NOMO-1 treated with DMSO at 0.1 percent for 48 hours (cell line): Measurements from ENCODE around the gene KCNAB2.

Experiments
- DNase-seq: peaks from one replicate; lab custom pipeline; 2025; ENCODE audit not compliant: unreplicated experiment; lab: John Stamatoyannopoulos, UW

Gene KCNAB2

DNA sequence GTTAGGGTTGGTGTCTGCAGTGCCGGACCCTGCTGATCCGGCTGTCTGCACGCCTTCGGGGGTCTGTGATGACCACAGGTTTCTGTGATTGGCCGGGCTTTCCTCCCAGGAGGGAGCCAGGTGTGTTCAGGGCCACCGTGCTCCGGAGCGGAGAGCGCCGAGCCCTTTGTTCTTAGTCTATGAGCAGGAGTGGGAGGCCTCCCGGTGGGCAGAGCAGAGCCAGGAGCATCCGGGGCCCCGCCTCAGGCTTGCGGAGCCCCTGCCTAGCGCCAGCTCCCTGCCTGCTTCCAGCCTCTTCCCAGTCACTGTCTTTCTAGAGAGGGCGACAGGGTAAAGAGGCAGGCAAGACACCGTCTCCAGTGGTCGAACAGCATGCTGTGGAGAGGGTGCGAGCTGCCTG is 31.8 kb downstream of the KCNAB2 start:
- no peak for DNase-seq

DNA sequence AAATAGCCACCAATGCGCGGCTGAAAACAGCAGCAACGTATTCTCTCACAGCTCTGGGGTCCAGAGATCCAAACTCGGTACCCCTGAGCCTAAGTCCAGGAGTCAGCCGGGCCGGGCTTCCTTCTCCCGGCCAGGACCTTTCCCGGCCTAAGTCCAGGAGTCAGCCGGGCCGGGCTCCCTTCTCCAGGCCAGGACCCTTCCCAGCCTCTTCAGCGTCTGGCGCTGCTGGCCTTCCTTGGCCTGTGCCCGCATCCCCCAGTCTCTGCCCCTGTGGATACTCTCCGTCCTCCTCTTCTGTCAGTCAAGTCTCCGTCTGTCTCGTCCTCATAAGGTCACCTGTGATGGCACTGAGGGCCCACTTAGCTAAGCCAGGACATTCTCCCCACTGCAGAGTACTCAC is 32.2 kb downstream of the KCNAB2 start:
- DNase-seq: no peak

DNA sequence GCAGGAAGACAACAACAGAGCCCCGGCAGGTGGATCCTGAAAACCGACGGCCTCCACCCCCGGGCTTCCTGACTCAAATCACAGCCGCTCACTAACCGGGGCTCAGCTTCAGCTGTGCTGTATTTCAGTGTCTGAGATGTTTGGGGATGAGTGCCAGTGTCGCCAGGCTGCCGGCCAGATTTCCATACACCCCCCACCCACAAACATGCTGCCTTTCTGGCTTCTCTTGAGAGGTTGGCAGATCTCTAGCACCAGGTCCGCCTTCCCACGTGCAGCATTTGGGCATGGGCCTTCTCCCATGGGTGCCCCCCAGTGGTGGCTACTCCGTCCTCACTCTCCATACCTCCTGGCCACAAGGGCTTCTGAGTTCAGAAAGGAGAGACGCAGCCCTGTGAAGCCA is 34.8 kb downstream of the KCNAB2 start:
- no peak for DNase-seq

DNA sequence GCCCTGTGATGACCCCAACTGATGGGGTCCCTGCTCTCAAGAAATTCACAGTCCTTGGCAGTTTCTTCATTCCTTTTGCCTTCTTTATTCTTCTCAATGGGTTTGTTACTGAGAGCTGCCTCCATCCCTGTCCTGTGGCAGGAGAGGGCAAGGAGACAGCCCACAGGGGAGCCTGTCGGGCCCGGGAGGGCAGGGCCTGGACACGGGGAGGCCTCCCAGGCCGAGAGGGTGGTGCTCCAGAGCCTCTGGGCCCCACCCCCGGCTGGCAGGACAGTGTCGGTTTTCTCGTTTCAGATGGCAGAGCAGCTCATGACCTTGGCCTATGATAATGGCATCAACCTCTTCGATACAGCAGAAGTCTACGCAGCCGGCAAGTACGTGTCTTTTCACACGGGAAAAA is 36.2 kb downstream of the KCNAB2 start:
- DNase-seq: no peak

DNA sequence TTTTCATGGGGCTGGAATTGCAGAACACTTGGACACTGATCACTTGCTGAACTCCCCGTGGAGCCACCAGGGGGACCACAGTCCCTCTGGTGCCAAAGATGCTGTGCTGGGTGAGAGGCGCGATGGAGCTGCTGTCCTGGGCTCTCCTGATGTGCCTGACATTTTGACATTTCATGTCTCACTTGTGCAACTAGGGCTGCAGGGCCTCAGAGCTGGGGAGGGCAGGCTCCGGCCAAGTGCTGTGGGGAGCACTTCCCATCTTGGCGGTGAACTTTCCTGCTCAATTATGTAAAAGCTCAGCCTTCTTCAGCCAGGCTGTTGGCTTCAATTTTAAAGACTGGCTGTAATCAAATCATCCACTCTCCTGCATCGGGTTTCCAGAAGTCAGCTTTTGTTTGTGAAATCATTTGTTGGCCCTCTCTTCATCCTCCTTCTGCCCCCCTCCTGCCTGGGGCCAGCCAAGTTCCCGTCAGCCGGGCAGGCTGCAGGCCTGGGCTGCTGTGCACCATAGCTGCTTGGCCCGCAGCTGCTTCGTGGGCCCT is 36.8 kb downstream of the KCNAB2 start:
- DNase-seq: no peak

DNA sequence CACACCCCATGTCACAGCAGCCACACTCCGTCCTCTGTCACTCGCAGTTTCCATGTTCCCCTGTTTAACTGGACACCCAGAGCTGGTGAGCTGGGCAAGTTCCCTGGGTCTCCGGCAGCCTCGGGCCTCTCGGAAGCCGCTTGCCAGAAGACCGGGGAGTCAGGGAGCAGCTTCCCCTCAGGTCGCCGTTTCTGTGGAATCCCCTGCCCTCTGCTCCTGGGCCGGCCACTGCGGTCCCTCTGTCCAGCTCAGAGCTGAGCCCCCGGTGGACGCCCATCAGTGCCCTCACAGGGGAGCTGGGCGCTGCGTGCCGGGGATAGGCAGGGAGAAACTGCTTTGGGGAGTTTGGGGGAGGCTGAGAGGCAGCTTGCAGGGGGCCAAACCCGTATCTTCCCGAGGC is 37.7 kb downstream of the KCNAB2 start:
- DNase-seq: no peak

DNA sequence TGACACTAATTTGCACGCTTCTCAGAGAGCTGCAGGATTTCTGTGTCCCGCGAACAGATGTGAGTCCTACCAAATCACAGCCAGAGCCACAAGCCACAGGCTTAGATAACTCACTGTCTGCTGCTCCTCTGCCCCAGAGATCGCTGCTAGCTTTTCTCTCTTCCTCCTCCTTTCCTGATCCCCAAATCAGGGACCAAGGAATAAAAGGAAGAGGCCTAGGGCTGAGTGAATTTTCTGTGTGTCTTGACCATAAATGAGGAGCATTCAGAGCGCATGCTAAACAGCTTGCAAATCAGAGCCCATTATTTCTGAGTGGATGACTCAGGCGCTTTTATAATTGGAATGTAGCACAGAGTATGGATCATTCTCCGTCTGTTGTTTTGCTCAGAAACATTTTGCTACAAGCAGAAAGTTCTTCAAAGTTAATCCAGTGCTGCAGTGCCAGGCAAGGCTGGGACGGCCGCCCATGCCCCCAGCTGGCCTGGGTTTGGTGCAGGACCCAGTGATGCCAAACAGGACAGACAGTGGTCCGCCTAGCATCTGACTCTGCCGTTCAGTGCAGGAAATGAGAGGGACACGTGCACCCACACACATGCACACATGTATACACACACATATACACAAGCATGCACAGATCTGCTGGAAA is 38.2 kb downstream of the KCNAB2 start:
- no peak for DNase-seq

DNA sequence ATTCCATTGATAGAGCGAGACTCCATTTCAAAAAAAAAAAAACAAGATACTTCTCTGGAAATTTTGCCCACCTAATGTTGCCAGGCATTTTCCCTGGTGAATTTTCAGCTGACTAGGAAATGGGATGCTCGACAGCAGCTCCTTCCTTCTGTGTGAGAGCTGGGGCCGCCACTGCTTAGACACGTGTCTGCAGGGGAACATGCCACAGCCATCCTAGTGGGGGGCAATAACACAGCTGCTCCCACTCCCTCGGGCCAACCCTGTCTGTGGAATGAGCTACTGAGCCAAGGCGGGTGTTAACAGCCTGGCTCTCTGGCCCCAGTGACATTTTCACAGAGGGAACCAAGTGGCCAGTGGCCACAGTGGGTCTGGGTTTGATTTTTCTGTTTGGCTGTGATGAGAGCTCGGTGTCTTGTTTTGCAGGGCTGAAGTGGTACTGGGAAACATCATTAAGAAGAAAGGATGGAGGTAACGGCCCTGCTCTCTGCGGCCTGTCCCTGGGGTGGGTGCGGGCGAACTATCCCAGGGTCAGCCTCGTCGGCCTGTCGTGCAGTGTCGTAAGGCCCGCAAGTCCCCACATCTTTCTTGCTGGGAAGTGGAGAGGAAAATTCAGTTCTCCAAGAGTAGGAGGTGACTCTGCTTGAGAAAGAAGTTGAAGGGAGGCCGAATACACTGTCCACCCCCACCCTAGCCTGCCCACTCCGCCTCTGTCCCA is 39.2 kb downstream of the KCNAB2 start:
- DNase-seq: no peak

DNA sequence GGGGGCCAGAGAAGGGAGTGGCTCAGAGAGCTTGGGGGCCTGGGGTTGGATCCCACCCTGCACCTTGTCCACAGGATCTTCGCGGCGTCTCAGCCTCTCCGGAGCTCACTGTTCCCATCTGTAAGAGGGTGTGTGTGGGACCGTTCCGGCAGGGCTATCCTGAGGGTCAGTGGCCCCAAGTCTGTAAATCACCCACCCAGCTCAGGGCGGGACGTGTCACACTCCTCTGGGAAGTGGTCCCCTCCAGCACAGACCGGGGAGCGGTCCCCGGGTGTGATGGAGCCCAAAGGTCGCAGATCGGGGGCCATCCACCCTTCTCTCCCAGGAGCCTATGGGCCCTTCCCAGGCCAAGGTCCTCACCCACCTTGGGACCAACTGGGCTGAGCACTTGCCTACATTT is 40.0 kb downstream of the KCNAB2 start:
- no peak for DNase-seq

DNA sequence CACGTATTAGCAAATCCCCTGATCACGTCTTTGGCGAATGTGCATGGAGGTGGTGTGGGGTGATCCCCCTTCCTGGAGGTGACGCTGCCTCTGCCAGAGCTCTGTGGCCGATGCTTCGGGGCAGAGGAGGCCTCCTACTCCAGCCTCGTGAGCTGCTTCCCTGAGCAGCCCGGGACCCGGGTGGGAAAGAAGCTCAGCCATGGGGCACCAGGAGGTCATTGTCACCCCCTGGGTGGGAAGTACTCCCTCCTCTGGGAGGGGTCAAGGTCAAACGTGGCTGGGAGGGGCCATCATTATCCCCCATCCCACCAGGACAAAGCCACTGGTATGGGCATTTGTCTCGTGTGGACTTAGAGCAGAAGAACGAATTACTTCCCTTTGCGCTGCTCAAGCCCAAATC is 40.7 kb downstream of the KCNAB2 start:
- no peak for DNase-seq

DNA sequence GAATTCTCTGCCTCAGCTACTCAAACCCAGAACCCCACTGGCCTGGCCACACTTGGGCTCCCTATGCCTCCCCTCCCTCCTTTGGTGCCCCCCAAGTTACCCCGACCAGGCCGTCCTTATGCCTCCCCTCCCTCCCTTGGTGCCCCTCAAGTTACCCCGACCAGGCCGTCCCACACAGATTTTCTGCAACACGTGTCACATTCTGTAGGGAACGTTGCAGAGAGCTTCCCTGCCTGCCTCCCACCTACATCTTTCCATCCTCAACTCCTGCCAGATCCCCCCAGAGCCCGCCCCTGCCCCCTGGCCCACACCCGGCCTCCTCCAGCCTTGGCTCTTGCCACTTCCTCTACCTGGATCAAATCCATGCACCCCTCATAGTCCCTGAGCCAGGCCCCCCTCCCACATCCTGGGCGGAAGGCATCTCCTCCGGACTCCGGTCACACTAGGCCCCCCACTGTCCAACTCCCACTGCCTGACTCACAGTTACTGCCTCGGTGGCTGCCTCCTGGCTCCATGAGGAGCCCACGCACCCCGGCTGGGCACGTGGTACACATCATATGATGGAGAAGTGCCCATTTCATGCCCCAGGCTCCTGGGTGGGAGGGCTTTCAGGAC is 41.2 kb downstream of the KCNAB2 start:
- no peak for DNase-seq

DNA sequence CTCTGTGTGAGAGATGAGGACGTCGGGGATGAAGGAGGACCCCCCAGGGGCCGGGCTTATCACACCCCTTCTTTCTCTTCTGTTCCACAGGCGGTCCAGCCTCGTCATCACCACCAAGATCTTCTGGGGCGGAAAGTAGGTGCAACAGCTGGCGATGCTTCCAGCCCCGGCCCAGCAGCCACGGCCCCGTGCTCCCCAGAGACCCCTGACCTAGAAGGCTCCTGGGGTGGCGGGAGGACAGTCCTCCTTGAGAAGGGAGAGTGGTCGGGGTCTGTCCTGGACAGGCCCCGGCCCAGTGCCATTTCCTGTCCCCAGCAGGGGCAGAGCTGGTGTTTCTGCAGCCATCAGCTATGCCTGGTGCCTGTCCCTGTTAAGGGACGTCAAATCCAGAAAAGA is 41.7 kb downstream of the KCNAB2 start:
- no peak for DNase-seq

DNA sequence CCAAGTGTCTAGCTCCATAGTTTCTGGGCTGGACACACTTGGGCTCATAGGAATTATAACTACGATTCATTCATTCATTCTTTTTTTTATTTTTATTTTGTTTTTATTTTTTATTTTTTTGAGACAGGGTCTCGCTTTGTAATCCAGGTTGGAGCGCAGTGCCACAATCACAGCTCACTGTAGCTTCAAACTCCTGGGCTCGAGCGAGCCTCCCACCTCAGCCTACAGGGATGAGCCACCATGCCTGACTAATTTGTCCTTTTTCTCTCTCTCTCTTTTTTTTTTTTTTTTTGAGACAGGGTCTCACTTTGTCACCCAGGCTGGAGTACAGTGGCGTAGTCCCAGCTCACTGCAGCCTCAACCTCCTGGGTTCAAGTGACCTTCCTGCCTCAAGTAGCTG is 42.3 kb downstream of the KCNAB2 start:
- no peak for DNase-seq

DNA sequence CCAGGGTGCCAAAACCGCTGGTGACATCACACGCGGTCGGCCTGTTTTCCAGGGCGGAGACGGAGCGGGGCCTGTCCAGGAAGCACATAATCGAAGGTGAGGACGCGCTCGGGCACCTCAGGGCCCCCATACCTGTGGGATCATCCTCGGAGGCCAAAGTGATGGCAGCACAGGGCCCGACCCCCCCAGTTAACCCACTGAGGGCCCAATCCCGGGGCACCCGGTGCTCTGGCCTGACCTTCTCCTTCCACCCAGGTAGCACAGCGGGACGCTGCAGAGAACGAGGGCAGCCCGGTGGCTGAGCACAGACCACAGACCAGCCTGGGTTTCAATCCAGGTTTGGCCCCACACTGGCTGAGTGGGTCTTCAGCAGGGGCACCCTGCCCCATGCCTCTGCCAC is 43.3 kb downstream of the KCNAB2 start:
- DNase-seq: no peak

DNA sequence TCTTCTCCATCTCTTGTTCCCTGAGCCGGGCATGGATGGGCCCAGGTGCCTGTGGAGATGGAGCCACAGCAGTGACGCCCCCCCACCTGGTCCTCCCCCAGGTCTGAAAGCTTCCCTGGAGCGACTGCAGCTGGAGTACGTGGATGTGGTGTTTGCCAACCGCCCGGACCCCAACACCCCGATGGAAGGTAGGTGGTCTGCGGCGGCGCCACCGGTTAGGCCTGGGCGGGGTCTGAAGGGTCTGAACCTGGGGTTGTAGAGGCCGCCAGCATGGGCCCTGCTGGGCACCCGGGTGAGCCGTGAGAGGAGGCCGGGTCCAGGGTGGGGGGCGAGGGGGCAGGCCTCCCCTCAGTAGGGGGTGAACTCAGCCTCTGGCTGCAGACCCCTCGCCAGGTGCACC is 44.6 kb downstream of the KCNAB2 start:
- no peak for DNase-seq

DNA sequence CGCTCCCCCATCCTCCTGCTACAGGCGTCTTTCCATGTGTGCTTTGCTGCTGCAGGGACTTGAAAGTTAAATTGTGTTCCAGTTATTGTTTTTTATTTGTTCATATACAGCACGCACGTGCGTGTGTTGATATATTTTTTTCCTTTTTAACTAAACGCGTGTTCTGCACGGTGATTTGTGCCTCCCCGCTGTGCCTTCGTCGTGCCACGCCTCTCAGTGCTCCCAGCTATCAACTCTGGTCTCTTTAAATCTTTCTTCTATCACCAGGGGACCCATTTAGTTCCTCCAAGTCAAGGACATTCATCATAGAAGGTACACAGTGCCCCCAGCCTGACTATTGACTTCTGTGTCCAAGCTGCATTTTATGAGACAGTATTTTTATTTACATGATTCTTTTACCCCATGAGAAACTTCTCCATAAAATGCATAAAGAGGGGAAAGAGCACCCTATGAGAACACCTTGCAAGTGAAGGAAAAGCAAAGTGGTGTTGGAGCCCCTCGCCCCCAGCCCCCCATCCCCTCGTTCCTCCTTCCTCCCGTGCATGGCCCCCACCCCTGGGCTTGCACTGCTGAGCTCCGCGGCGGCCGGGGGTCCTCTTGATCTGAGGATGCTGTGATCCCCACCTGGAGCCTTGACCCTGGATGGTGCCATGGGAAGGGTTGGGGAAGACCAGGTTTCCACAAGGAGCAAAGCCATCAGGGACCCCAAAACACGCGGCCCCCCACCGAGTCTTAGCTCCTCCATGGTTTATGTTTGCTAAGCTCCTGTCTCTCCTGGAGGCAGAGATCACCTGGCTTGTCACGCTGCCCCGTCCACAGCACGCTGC is 45.5 kb downstream of the KCNAB2 start:
- no peak for DNase-seq

DNA sequence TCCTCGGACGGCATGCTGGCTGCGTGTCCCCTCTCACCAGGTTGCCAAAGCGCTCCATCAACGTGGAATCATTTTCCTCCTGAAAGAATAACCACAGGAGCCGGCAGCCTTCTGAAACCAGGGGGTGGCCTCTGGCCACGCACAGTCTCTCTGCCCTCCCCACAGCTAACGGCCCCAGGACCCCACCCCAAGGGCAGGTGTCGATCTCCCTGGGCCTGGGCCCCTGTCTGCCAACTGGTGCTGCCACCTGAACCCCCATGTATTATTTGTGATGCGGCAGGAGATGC is 46.1 kb downstream of the KCNAB2 start:
- no peak for DNase-seq

DNA sequence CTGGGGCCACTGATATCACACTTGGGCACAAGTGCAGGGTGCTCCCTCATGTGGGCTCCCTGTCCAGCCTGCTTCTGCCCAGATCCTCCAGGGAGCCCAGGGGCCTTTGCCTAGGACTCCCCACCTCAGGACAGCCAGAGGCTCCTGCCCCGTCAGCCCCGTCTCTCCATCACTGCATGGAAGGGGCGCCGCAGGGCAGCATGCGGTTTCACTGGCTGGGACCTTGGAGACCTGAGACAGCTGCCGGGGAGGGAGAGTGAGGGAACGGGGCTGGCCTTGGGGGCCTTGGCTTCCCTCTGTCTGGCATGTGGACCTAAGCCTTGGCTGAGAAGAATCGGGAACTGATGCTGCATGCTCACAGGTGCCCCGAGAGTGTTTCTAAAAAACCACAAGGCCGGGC is 46.5 kb downstream of the KCNAB2 start:
- no peak for DNase-seq

DNA sequence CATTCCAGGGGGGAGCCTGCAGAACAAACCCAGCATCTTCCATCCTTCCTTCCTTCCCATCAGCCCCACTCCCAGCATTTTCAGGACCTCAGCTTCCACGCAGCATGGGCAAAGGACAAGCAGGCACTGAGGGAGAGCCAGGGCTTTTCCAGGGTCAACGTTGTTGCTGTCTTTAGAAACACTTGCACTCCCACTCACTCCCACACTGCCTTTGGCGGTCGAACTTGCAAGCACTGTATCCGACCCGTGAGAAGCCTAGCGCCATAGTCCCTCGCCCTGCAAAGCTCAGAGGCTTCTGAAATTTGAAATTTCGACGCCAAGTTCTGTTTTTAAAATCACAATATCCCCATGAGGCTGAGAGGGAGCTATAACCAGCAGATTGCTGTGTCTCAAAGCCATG is 47.4 kb downstream of the KCNAB2 start:
- no peak for DNase-seq

DNA sequence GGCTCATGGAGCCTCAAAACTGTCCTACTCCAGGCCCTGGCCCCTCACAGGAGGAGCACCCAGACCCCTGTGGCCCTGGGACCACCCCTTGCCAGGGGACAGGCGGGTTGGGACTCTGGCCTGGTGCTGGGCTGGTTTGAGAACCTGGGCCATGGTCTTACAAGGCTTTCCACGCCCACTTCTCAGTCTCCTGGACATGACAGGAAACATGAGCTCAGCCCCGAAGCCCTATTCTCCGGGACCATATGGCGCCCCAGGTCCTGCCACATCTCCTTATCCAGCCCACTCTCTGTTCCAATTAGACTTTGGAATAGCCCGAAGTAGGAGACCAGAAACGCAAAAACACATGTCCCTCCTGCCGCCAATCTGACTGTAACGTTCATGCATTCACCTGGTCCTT is 47.9 kb downstream of the KCNAB2 start:
- no peak for DNase-seq

DNA sequence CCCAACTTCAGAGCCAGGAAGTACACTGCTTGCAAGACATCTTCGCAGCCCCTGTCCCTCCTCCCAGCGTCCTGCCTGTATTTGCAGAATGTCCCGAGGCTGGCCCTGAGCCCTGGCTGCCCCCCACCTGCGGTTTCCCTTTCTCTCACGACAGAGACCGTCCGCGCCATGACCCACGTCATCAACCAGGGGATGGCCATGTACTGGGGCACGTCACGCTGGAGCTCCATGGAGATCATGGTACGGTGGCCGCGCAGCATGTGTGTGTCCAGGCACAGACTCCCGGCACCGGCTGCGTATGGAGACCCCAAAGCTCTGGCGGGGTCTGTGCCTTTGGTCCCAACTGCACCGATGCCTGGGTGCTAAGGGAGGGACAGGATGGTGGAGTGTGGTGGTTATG is 48.6 kb downstream of the KCNAB2 start:
- DNase-seq: no peak
